Lower lobe of right lung (tissue), 2 donors: ENCODE results near the gene PCMTD2. TPM values are rescaled to one million over a fixed set of nuclear protein-coding genes. Genes with fewer than 3 reads are reported as not detected.
"Not testable (repeated sequence)": the region's sequence is repeated elsewhere in the genome, so short reads cannot be mapped to it uniquely, and the experiment has no call there.

Source experiments
- ATAC-seq, 2 donors: fragments of 200-7000 bp; cut with Tn5 transposase; one replicate each; pipeline ENCODE4 v1.9.1; 2020 to 2022; ENCODE audit warnings: mild to moderate bottlenecking in 2 of 2, moderate library complexity in 2 of 2
- DNase-seq: peaks from one replicate; pipeline ENCODE4 v3.0.0-alpha.2; 2020
- H3K27ac ChIP-seq: fragments of 200-600 bp; one replicate; pipeline ENCODE4 v1.8.0; 2022
- H3K27me3 ChIP-seq: fragments of 200-600 bp; one replicate; pipeline ENCODE4 v1.8.0; 2022; ENCODE audit warnings: low read depth
- H3K36me3 ChIP-seq: fragments of 200-600 bp; one replicate; pipeline ENCODE4 v1.8.0; 2022; ENCODE audit warnings: mild to moderate bottlenecking
- H3K4me1 ChIP-seq: fragments of 200-600 bp; one replicate; pipeline ENCODE4 v1.8.0; 2022
- H3K4me3 ChIP-seq: fragments of 200-600 bp; one replicate; pipeline ENCODE4 v1.8.0; 2022; ENCODE audit warnings: mild to moderate bottlenecking
- H3K9me3 ChIP-seq: fragments of 200-600 bp; one replicate; pipeline ENCODE4 v1.8.0; 2022
- intact Hi-C: fragments of 100-400 bp; cut with DNase I; formaldehyde crosslinking; loops from one replicate; pipeline ENCODE4 v1.11.0; 2022
- total RNA-seq: library from RNA; stranded (reverse); fragmentation: NEBNext Ultra II Directional; extraction: Animal tissue kit (Norgen Biotek cat#: 25700); gene quantifications from one replicate; pipeline ENCODE4 v1.2.1, GENCODE V29; 2021
- donor health status: DM: no; HTN: yes; CAD: no; lungs with severe emphysema.

PCMTD2 gene
- total RNA-seq, 1 donor from 2014 or later, result 65.8 TPM

DNA sequence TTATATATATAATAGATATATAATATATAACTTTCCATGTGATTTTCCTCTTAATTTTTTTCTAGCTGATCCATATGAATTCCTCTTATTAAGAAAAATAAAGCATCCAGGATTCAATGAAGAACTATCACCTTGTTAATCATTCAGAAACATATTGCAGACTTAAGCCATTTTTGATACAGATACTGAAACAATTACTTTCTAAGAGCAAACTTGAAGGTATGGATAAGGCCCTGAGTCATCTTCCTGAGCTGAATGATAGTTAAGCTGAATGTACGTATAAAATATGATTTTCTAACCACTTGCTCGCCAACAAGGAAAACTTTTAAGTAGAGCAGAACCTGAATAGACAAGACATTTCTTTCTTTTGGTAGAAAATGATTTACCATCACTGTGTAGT lies 47.5 kb downstream of the PCMTD2 start:
- H3K9me3 ChIP-seq, H3K27me3 ChIP-seq, intact Hi-C loops, H3K4me3 ChIP-seq, H3K4me1 ChIP-seq, H3K27ac ChIP-seq, H3K36me3 ChIP-seq, DNase-seq, ATAC-seq: not testable (repeated sequence)

DNA sequence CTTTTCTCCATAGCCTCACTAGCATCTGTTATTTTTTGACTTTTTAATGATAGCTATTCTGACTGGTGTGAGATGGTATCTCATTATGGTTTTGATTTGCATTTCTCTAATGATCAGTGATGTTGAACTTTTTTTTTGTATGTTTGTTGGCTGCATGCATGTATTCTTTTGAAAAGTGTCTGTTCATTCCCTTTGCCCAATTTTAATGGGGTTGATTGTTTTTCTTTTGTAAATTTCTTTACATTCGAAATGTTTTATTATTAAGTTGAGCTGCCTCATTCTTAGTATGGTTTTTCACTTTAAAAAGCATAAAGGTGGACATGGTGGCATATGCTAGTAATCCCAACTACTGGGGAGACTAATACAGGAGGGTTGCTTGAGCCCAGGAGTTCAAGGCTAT lies 58.2 kb downstream of the PCMTD2 start:
- H3K4me3 ChIP-seq, H3K9me3 ChIP-seq, H3K4me1 ChIP-seq, H3K27me3 ChIP-seq, H3K27ac ChIP-seq, DNase-seq, ATAC-seq, H3K36me3 ChIP-seq, intact Hi-C loops: not testable (repeated sequence)

DNA sequence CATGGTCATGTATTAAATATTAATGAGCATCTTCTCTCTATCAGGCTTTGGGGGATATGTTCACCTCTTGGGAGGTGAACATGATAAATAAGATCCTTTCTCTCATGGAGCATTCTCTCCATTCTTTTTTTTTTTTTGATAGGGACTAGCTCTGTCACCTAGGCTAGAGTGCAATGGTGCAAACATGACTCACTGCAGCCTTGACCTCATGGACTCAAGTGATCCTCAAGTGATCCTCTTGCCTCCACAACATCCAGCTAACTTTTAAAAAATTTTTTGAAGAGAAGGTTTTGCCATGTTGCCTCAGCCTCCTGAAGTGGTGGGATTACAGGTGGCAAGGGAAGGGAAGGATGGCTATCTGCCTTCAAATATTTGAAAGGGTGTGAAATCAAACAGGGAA lies 59.8 kb downstream of the PCMTD2 start:
- H3K36me3 ChIP-seq, DNase-seq, intact Hi-C loops, H3K27me3 ChIP-seq, H3K4me3 ChIP-seq, H3K4me1 ChIP-seq, H3K27ac ChIP-seq, ATAC-seq, H3K9me3 ChIP-seq: not testable (repeated sequence)

DNA sequence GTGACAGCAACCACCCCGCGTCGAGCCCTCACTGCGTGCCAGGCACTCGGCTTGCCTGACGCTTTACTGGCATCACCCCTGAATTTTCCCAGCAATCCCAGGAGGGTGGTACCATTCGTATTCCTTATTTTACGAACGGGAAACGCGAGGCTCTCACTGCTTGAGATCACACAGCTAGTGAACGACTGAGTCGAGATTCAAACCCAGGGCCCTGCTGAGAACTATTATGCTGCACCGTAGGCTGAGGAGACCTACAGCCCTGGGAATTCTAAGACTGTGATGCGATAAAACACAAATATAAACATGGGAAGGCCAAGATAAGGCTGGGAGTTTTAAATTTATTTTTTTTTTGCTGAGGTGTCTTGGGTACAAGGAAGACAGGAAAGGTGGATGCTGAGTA lies 60.3 kb downstream of the PCMTD2 start:
- DNase-seq, H3K27me3 ChIP-seq, intact Hi-C loops, H3K4me1 ChIP-seq, H3K9me3 ChIP-seq, H3K27ac ChIP-seq, H3K36me3 ChIP-seq, H3K4me3 ChIP-seq: not testable (repeated sequence)
- peak in 1 of 2 donors; percentile 21 for ATAC-seq

DNA sequence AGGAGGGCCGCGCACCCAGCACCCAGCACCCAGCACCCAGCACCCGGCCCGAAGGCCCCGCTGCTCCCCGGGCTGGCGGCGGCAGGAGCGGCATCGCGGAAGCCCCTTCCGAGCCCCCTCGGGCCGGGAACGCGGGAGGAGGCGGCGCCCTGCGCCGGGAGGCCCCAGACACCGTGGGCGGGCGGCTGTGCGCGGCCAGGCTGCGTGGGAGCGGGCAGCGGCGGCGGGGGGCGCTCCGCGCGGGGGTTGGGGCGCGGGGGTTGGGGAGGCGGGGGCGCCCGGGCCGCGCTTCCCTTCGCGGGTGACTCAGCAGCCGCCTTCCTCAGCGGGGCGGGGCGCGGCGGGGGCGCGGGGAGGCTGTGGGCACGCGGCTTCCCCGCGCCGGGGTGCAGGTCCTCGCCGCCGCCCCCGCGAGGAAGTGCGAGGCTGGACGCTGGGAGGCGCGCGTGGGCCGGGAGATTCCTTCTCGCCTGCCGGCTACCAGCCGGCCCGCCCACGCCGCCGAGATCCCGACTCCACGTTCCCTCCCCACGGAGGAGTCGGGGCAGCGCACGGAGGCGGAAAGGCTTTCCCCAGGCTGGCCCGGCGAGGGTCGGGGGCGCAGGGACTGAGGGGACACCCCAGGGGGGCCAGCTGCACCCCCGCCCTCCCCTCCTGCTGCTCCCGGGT lies 61.0 kb downstream of the PCMTD2 start:
- intact Hi-C loops, H3K27ac ChIP-seq, H3K4me1 ChIP-seq, H3K4me3 ChIP-seq, H3K27me3 ChIP-seq, H3K36me3 ChIP-seq, H3K9me3 ChIP-seq: not testable (repeated sequence)
- DNase-seq, result peak; percentile 63
- ATAC-seq, result peak; percentile 40 to 75

DNA sequence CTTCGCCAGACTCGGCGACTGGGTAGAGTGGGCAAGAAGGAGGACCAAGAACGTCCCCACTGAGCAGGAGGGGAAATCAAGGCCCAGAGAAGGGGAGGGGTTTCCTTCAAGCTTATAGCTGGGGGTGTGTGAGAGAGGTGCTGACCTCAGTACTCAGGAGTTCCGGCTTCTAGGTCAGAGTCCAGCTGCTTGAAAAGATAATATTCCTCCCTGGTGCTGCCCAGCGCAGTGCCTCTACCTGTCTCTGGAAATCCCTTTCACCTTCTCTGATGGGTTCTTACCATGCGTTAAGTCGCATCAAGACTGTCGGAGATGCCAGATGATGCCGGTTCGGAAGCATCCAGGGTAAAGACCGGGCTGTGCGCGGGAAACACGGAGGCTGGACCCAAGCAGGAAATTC lies 61.8 kb downstream of the PCMTD2 start:
- H3K36me3 ChIP-seq, H3K27me3 ChIP-seq, H3K27ac ChIP-seq, H3K4me1 ChIP-seq, H3K9me3 ChIP-seq, intact Hi-C loops, H3K4me3 ChIP-seq, DNase-seq: not testable (repeated sequence)
- ATAC-seq, result peak in 1 of 2 donors; percentile 31

DNA sequence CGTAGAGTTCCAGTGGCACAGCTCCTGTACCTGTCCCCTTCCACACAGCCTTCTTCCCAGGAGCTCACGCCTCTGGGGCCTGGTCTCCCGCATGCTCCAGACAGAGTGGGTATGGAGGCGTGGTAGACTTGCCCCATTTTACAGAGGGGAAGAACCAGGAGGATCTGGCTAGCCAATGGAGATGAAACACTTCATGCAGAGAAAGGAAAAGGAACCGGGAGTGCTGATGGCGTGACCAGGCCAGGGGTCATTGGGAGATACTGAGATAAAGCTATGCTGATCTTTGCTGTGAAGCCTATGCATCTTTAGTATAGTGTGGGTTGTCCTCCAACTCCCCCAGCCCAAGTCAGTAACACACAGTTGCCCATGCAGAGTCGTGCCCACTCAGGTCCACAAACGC lies 62.5 kb downstream of the PCMTD2 start:
- H3K36me3 ChIP-seq, H3K9me3 ChIP-seq, H3K27ac ChIP-seq, DNase-seq, H3K27me3 ChIP-seq, ATAC-seq, H3K4me1 ChIP-seq, intact Hi-C loops, H3K4me3 ChIP-seq: not testable (repeated sequence)

DNA sequence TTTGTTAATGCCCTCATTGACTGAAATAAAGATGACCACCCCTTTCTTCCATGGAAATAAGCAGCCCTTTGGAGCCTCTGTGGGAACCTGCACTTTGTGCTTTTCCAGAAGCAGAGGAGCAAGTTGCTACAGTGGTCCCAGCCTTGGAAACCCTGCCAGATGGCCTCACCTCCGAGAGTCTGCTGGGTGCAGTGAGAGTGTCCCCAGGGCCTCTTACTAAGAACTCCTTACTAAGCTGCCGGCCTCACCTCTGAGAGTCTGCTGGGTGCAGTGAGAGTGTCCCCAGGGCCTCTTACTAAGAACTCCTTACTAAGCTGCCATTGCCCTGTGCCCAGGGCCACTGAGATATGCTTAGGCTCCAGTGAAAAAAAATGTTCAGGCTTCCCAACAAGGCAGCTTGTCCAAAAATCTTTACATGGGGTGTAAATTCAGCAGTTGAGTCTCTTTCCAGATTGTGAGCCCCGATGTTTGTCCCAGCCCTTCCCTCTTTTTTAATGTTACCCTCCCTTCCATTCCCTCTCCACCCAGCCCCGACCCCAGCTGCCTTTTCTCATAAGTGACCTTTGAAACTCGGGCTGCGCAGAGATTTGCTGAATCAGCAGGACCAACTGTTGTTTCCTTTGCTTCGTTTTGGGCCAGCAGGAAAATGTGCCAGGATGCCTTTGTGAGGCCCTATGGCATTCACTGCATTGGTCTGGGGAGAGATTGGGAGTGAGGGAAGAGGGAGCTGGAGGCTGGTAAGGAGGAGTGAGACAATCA lies 66.7 kb downstream of the PCMTD2 start:
- H3K36me3 ChIP-seq, DNase-seq, H3K4me3 ChIP-seq, ATAC-seq, H3K27me3 ChIP-seq, H3K27ac ChIP-seq, H3K4me1 ChIP-seq, H3K9me3 ChIP-seq, intact Hi-C loops: not testable (repeated sequence)

Other genes with a start within 250 kb of the PCMTD2 start
- 1.2 TPM for gene C20orf204, start 219.6 kb upstream of the PCMTD2 start, total RNA-seq
- 48.3 TPM for gene SOX18, start 206.1 kb upstream of the PCMTD2 start, total RNA-seq
- gene TCEA2, start 192.6 kb upstream of the PCMTD2 start, total RNA-seq, result 38.8 TPM
- gene RGS19, start 176.2 kb upstream of the PCMTD2 start, total RNA-seq, result 57.5 TPM
- gene OPRL1, start 175.7 kb upstream of the PCMTD2 start, total RNA-seq, result 2.6 TPM
- gene LKAAEAR1, start 171.3 kb upstream of the PCMTD2 start, total RNA-seq, result 0.97 TPM
- gene NPBWR2, start 148.2 kb upstream of the PCMTD2 start, total RNA-seq, result not detected
- gene MYT1, start 91.3 kb upstream of the PCMTD2 start, total RNA-seq, result not detected